ENCODE data around the gene IMMT. TPM values are rescaled to one million over a fixed set of nuclear protein-coding genes. Genes with fewer than 3 reads are reported as not detected.

Gene IMMT
- total RNA-seq, 1 experiment from 2014 or later = 85.9 TPM

GRCh38 chr2:86094229-86094628, 101.0 kb downstream of the IMMT start:
- no peak for DNase-seq (ENCODE audit: extremely low read depth, low read depth)

Small RNA genes lying within 50 kb of the gene (small RNA-seq; reads per million reads assigned to genes)
- gene MIR4779 (0 reads per million in 2 experiments), gene RF00019 (0 reads per million in 2 experiments), gene SNORD94 (212 to 602 reads per million in 2 experiments)

Other genes with a start within 250 kb of the IMMT start
- 15.4 and 20.1 TPM in 2 replicates for gene POLR1A, start 89.6 kb downstream of the IMMT start, total RNA-seq (2014; rRNA removed; shearing (Covaris generic))
- gene PTCD3, start 89.2 kb downstream of the IMMT start, total RNA-seq (2014; rRNA removed; shearing (Covaris generic)) = 169 and 202 TPM in 2 replicates
- 100 and 117 TPM in 2 replicates for gene MRPL35, start 4.0 kb upstream of the IMMT start, total RNA-seq (2014; rRNA removed; shearing (Covaris generic))
- 0.55 TPM in 1 of 2 replicates, not detected in the other for gene REEP1, start 142.2 kb upstream of the IMMT start, total RNA-seq (2014; rRNA removed; shearing (Covaris generic))
- 20.1 and 22.3 TPM in 2 replicates for gene KDM3A, start 245.9 kb upstream of the IMMT start, total RNA-seq (2014; rRNA removed; shearing (Covaris generic))